ENCODE data around the gene SCYGR4.

SCYGR4 gene

GRCh38 chr2:227617316-227618230, at the start of gene SCYGR4:
Gene SCYGR4, plus strand, starts transcription at chr2:227617498. Its CDS starts 0 bp downstream, at chr2:227617498.
- peaks cover 14% of the 10 kb centered on the region for H3K4me1 ChIP-seq (ENCODE audit: control insufficient read depth, insufficient read depth, low read length)
- H3K36me3 ChIP-seq (ENCODE audit: control insufficient read depth, insufficient read depth, low read length): no peaks in the 10 kb centered on the region
- H3K9me3 ChIP-seq (ENCODE audit: control insufficient read depth, insufficient read depth, low read length): no peaks in the 10 kb centered on the region
- no peak within 1 kb of the TSS for H3K4me3 ChIP-seq (ENCODE audit: low read depth, low read length)
- no peaks in the 10 kb centered on the region for H3K27me3 ChIP-seq (ENCODE audit: control insufficient read depth, insufficient read depth, low read length)
- H3K27ac ChIP-seq (ENCODE audit: low read depth, low read length): peak within 1 kb of the TSS; percentile 29
- no peak within 1 kb of the TSS for H3K9ac ChIP-seq (ENCODE audit: low read depth, low read length)

GRCh38 chr2:227568852-227569169, 48.5 kb upstream of the SCYGR4 start:
- Histone ChIP-seq H3K27me3 (ENCODE audit: control insufficient read depth, insufficient read depth, low read length) (no peaks in the 10 kb centered on the region), H3K36me3 (ENCODE audit: control insufficient read depth, insufficient read depth, low read length) (no peaks in the 10 kb centered on the region), H3K9me3 (ENCODE audit: control insufficient read depth, insufficient read depth, low read length) (no peaks in the 10 kb centered on the region), H3K27ac (ENCODE audit: low read depth, low read length) (no peak overlapping the region), H3K4me1 (ENCODE audit: control insufficient read depth, insufficient read depth, low read length) (peaks cover 8% of the 10 kb centered on the region; the same call in 1 of the 2 replicates), H3K9ac (ENCODE audit: low read depth, low read length) (no peak overlapping the region), H3K4me3 (ENCODE audit: low read depth, low read length) (no peak overlapping the region)

DNA sequence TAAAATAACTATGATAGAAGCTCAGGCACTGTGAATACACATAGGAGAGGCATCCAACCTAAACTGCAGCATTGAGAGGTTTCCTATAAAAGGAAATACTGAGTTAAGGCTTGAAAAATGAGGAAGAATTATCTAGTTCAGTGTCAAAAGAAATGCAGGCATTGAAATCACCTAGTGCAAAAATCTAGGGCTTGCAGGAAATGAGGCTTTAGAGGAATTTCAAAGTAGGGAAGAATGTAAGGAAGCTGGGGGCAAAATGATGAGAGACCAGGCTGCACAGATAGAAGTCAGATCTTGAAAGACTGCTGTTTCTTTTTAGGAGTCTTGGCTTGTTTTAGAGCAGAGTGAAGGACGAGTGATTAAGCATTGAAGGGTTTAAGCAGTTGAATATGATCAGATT, 46.7 kb upstream of the SCYGR4 start:
- Histone ChIP-seq H3K27me3 (ENCODE audit: control insufficient read depth, insufficient read depth, low read length) (no peaks in the 10 kb centered on the region), H3K9ac (ENCODE audit: low read depth, low read length) (no peak overlapping the region), H3K9me3 (ENCODE audit: control insufficient read depth, insufficient read depth, low read length) (no peaks in the 10 kb centered on the region), H3K27ac (ENCODE audit: low read depth, low read length) (no peak overlapping the region), H3K36me3 (ENCODE audit: control insufficient read depth, insufficient read depth, low read length) (no peaks in the 10 kb centered on the region), H3K4me1 (ENCODE audit: control insufficient read depth, insufficient read depth, low read length) (peaks cover 8% of the 10 kb centered on the region; the same call in 1 of the 2 replicates), H3K4me3 (ENCODE audit: low read depth, low read length) (no peak overlapping the region)

GRCh38 chr2:227576110-227576509, 41.2 kb upstream of the SCYGR4 start:
- no peaks in the 10 kb centered on the region for H3K9me3 ChIP-seq (ENCODE audit: control insufficient read depth, insufficient read depth, low read length)
- H3K36me3 ChIP-seq (ENCODE audit: control insufficient read depth, insufficient read depth, low read length): no peaks in the 10 kb centered on the region
- peaks cover 9% of the 10 kb centered on the region for H3K4me1 ChIP-seq (ENCODE audit: control insufficient read depth, insufficient read depth, low read length)
- H3K9ac ChIP-seq (ENCODE audit: low read depth, low read length): no peak overlapping the region
- no peaks in the 10 kb centered on the region for H3K27me3 ChIP-seq (ENCODE audit: control insufficient read depth, insufficient read depth, low read length)
- H3K27ac ChIP-seq (ENCODE audit: low read depth, low read length): no peak overlapping the region
- no peak overlapping the region for H3K4me3 ChIP-seq (ENCODE audit: low read depth, low read length)

DNA sequence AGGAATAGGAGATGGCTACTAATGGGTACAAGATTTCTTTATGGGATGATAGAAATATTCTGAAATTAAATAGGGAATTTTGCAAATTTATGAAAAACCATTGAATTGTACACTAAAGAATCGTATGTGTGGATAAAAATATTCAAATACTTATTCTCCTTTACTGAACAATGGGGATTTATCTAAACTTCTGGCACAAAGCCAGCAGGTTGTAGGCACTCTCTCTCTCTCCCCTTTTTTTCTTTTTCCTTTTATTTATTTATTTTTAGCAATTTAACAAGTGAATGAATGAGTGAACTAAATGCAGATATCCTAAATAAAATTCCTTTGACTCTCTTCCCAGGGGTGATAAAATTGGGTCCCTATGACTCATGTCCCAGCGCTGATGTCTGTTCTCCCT, 40.5 kb upstream of the SCYGR4 start:
- no peak overlapping the region for H3K4me3 ChIP-seq (ENCODE audit: low read depth, low read length)
- peak overlapping the region; percentile 18 for H3K27ac ChIP-seq (ENCODE audit: low read depth, low read length)
- H3K9ac ChIP-seq (ENCODE audit: low read depth, low read length): no peak overlapping the region
- H3K4me1 ChIP-seq (ENCODE audit: control insufficient read depth, insufficient read depth, low read length): peaks cover 9% of the 10 kb centered on the region
- H3K27me3 ChIP-seq (ENCODE audit: control insufficient read depth, insufficient read depth, low read length): no peaks in the 10 kb centered on the region
- H3K36me3 ChIP-seq (ENCODE audit: control insufficient read depth, insufficient read depth, low read length): no peaks in the 10 kb centered on the region
- H3K9me3 ChIP-seq (ENCODE audit: control insufficient read depth, insufficient read depth, low read length): no peaks in the 10 kb centered on the region

- Histone ChIP-seq H3K9me3 (ENCODE audit: control insufficient read depth, insufficient read depth, low read length) (peaks cover 7% of the 10 kb centered on the region), H3K27me3 (ENCODE audit: control insufficient read depth, insufficient read depth, low read length) (no peaks in the 10 kb centered on the region), H3K27ac (ENCODE audit: low read depth, low read length) (no peak overlapping the region), H3K4me3 (ENCODE audit: low read depth, low read length) (no peak overlapping the region), H3K4me1 (ENCODE audit: control insufficient read depth, insufficient read depth, low read length) (peaks cover 9% of the 10 kb centered on the region), H3K9ac (ENCODE audit: low read depth, low read length) (no peak overlapping the region), H3K36me3 (ENCODE audit: control insufficient read depth, insufficient read depth, low read length) (no peaks in the 10 kb centered on the region)
Measured at GRCh38 chr2:227577555-227577954, 39.7 kb upstream of the SCYGR4 start.

- Histone ChIP-seq H3K9me3 (ENCODE audit: control insufficient read depth, insufficient read depth, low read length) (peaks cover 11% of the 10 kb centered on the region), H3K36me3 (ENCODE audit: control insufficient read depth, insufficient read depth, low read length) (no peaks in the 10 kb centered on the region), H3K27me3 (ENCODE audit: control insufficient read depth, insufficient read depth, low read length) (no peaks in the 10 kb centered on the region), H3K4me1 (ENCODE audit: control insufficient read depth, insufficient read depth, low read length) (peaks cover 9% of the 10 kb centered on the region), H3K4me3 (ENCODE audit: low read depth, low read length) (no peak overlapping the region), H3K27ac (ENCODE audit: low read depth, low read length) (no peak overlapping the region), H3K9ac (ENCODE audit: low read depth, low read length) (no peak overlapping the region)
Measured at GRCh38 chr2:227578642-227579041, 38.7 kb upstream of the SCYGR4 start.

GRCh38 chr2:227579791-227580190, 37.5 kb upstream of the SCYGR4 start:
- Histone ChIP-seq H3K27me3 (ENCODE audit: control insufficient read depth, insufficient read depth, low read length) (no peaks in the 10 kb centered on the region), H3K9ac (ENCODE audit: low read depth, low read length) (no peak overlapping the region), H3K9me3 (ENCODE audit: control insufficient read depth, insufficient read depth, low read length) (peaks cover 11% of the 10 kb centered on the region), H3K27ac (ENCODE audit: low read depth, low read length) (no peak overlapping the region), H3K4me3 (ENCODE audit: low read depth, low read length) (no peak overlapping the region), H3K4me1 (ENCODE audit: control insufficient read depth, insufficient read depth, low read length) (peaks cover 9% of the 10 kb centered on the region), H3K36me3 (ENCODE audit: control insufficient read depth, insufficient read depth, low read length) (no peaks in the 10 kb centered on the region)

DNA sequence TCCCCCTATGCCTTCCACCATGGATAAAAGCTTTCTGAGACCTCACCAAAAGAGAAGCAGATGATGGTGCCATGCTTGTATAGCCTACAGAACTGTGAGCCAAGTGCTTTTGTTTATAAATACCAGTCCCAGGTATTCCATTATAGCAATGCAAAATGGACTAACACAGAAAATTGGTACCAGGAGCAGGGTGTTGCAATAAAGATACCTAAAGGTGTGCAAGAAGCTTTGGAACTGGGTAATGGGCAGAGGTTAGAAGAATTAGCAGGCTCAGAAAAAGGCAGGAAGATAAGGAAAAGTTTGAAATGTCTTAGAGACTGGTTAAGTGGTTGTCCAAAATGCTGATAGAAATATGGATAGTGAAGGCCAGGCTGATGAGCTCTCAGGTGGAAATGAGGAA, 34.9 kb upstream of the SCYGR4 start:
- Histone ChIP-seq H3K36me3 (ENCODE audit: control insufficient read depth, insufficient read depth, low read length) (no peaks in the 10 kb centered on the region), H3K27me3 (ENCODE audit: control insufficient read depth, insufficient read depth, low read length) (no peaks in the 10 kb centered on the region), H3K9me3 (ENCODE audit: control insufficient read depth, insufficient read depth, low read length) (peaks cover 11% of the 10 kb centered on the region), H3K4me1 (ENCODE audit: control insufficient read depth, insufficient read depth, low read length) (peaks cover 4% of the 10 kb centered on the region), H3K4me3 (ENCODE audit: low read depth, low read length) (no peak overlapping the region), H3K27ac (ENCODE audit: low read depth, low read length) (no peak overlapping the region), H3K9ac (ENCODE audit: low read depth, low read length) (no peak overlapping the region)

GRCh38 chr2:227592694-227593387, 24.5 kb upstream of the SCYGR4 start:
- Histone ChIP-seq H3K9ac (ENCODE audit: low read depth, low read length) (no peak overlapping the region), H3K4me1 (ENCODE audit: control insufficient read depth, insufficient read depth, low read length) (no peaks in the 10 kb centered on the region), H3K27me3 (ENCODE audit: control insufficient read depth, insufficient read depth, low read length) (no peaks in the 10 kb centered on the region), H3K9me3 (ENCODE audit: control insufficient read depth, insufficient read depth, low read length) (no peaks in the 10 kb centered on the region), H3K4me3 (ENCODE audit: low read depth, low read length) (no peak overlapping the region), H3K27ac (ENCODE audit: low read depth, low read length) (no peak overlapping the region), H3K36me3 (ENCODE audit: control insufficient read depth, insufficient read depth, low read length) (no peaks in the 10 kb centered on the region)

GRCh38 chr2:227595797-227596196, 21.5 kb upstream of the SCYGR4 start:
- Histone ChIP-seq H3K36me3 (ENCODE audit: control insufficient read depth, insufficient read depth, low read length) (no peaks in the 10 kb centered on the region), H3K9ac (ENCODE audit: low read depth, low read length) (no peak overlapping the region), H3K4me3 (ENCODE audit: low read depth, low read length) (no peak overlapping the region), H3K27me3 (ENCODE audit: control insufficient read depth, insufficient read depth, low read length) (no peaks in the 10 kb centered on the region), H3K4me1 (ENCODE audit: control insufficient read depth, insufficient read depth, low read length) (no peaks in the 10 kb centered on the region), H3K9me3 (ENCODE audit: control insufficient read depth, insufficient read depth, low read length) (no peaks in the 10 kb centered on the region), H3K27ac (ENCODE audit: low read depth, low read length) (no peak overlapping the region)

Data from HUES48 (cell line).